HG02884 (cell line): ENCODE measurements around the gene LMCD1.
"Not testable (repeated sequence)": the region's sequence is repeated elsewhere in the genome, so short reads cannot be mapped to it uniquely, and the experiment has no call there.

Experiments
- ATAC-seq: cut with Tn5 transposase; IDR thresholded peaks from one replicate; pipeline ENCODE4 v1.9.1; 2021; ENCODE audit warnings: mild to moderate bottlenecking, moderate library complexity; ENCODE audit not compliant: unreplicated experiment

LMCD1 gene

GRCh38 chr3:8579943-8580342 is 78.3 kb downstream of the LMCD1 start:
- no peak for ATAC-seq

GRCh38 chr3:8580434-8580833 is 78.8 kb downstream of the LMCD1 start:
- ATAC-seq, result not testable (repeated sequence)

GRCh38 chr3:8581373-8581772 is 79.8 kb downstream of the LMCD1 start:
- no peak for ATAC-seq

- no peak for ATAC-seq
Measured at GRCh38 chr3:8581806-8582445, 80.3 kb downstream of the LMCD1 start.

GRCh38 chr3:8584661-8585060 is 83.0 kb downstream of the LMCD1 start:
- ATAC-seq, result no peak

- ATAC-seq, result no peak
Measured at GRCh38 chr3:8589880-8590556, 88.4 kb downstream of the LMCD1 start.

GRCh38 chr3:8593021-8593827 is 91.6 kb downstream of the LMCD1 start:
- ATAC-seq, result no peak

- no peak for ATAC-seq
Measured at GRCh38 chr3:8595252-8595651, 93.6 kb downstream of the LMCD1 start.

- no peak for ATAC-seq
Measured at GRCh38 chr3:8595695-8596115, 94.1 kb downstream of the LMCD1 start.

- no peak for ATAC-seq
Measured at GRCh38 chr3:8596321-8597218, 94.9 kb downstream of the LMCD1 start.

- ATAC-seq, result no peak
Measured at GRCh38 chr3:8597219-8597853, 95.7 kb downstream of the LMCD1 start.

GRCh38 chr3:8599146-8599545 is 97.5 kb downstream of the LMCD1 start:
- ATAC-seq, result no peak

GRCh38 chr3:8600457-8600856 is 98.8 kb downstream of the LMCD1 start:
- no peak for ATAC-seq

- ATAC-seq, result no peak
Measured at GRCh38 chr3:8603115-8603710, 101.6 kb downstream of the LMCD1 start.

GRCh38 chr3:8604006-8604405 is 102.4 kb downstream of the LMCD1 start:
- no peak for ATAC-seq

GRCh38 chr3:8604988-8605387 is 103.4 kb downstream of the LMCD1 start:
- ATAC-seq, result no peak

- ATAC-seq, result no peak
Measured at GRCh38 chr3:8606701-8607231, 105.1 kb downstream of the LMCD1 start.

- peak; percentile 56 for ATAC-seq
Measured at GRCh38 chr3:8607234-8608040, 105.8 kb downstream of the LMCD1 start.
